Measurements from ENCODE around the gene MLF1. TPM values are rescaled to one million over a fixed set of nuclear protein-coding genes. Genes with fewer than 3 reads are reported as not detected.

MLF1 gene
- polyA plus RNA-seq, 1 of the 3 experiments (the other 2 are of a cell fraction) = 8.2 TPM

DNA sequence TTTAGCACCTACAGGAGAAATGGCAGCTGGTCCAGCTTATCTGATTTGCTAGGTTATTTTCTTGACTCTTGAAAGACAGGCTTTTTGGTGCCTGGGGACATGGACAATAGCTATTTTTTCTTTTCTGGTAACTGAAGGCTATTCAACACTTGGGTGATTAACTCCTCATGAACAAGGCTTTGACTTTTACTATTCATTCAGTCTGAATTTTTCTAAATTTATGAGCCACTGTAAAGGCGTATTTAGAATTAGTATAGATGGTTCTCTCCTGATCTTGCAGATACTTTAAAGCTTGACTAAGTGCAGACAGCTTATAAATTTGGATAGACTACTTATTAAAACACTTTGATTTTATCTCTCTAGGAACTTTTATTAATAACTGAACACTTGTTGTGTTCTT is 54.9 kb downstream of the MLF1 start:
- no peak overlapping the region for H3K9ac ChIP-seq
- DNase-seq = no peak
- TF ChIP-seq FOXJ3 (CRISPR knock-in tag; IDR thresholded peaks at IDR 0.05) (no peak), RAD21 (IDR thresholded peaks at IDR 0.05; ENCODE audit: low read length) (no peak)
- H4K20me1 ChIP-seq (ENCODE audit: insufficient read depth) = no peaks in the 10 kb centered on the region
- no peaks in the 10 kb centered on the region for H3K36me3 ChIP-seq (replicated peaks in 1 of 2; ENCODE audit: control insufficient read depth in 1 of 2, insufficient read depth in 2 of 2, low read length in 1 of 2)
- ChIA-PET POLR2A (no interaction called here), CTCF (no interaction called here)
- H3K79me2 ChIP-seq (ENCODE audit: insufficient read depth) = no peaks in the 10 kb centered on the region
- no peaks in the 10 kb centered on the region for H3F3A ChIP-seq (replicated peaks; ENCODE audit: insufficient read depth)
- H3K9me3 ChIP-seq = no peaks in the 10 kb centered on the region
- no peak overlapping the region for H3K27ac ChIP-seq (ENCODE audit: low read depth in 2 of 2, low read length in 1 of 2)
- no peaks in the 10 kb centered on the region for H3K27me3 ChIP-seq (ENCODE audit: insufficient read depth)
- H3K4me1 ChIP-seq (ENCODE audit: control insufficient read depth in 1 of 2, insufficient read depth in 2 of 2, low read depth in 1 of 2, low read length in 1 of 2) = no peaks in the 10 kb centered on the region
- no peak overlapping the region for H3K4me2 ChIP-seq
- WGBS (ENCODE audit: low lambda C conversion rate) = 50% methylated on average over 1 of the region's 1 CpG
- H3K4me3 ChIP-seq (ENCODE audit: low read depth in 2 of 2, low read length in 1 of 2) = no peak overlapping the region
- H3K9me2 ChIP-seq = no peaks in the 10 kb centered on the region
- no peak overlapping the region for H2AFZ ChIP-seq (ENCODE audit: low read depth)

DNA sequence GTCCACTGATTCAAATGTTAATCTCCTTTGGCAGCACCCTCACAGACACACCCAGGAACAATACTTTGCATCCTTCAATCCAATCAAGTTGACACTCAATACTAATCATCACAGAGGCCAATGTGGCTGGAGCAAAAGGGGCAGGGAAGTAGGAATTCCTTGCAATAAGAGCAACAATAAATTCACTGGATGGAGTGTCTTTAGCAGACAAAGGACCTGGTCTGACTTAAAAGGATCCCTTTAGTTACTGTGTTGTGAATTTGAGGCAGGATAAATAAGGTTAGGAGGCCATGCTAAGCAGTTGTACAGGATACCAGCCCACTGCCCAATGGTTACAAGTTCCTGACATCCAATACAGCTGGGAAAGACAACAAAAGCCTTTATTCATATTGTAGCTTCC is 61.0 kb downstream of the MLF1 start:
- CTCF ChIA-PET = no interaction called here
- Histone ChIP-seq H4K20me1 (ENCODE audit: insufficient read depth) (no peaks in the 10 kb centered on the region), H3K4me3 (ENCODE audit: low read depth in 2 of 2, low read length in 1 of 2) (no peak overlapping the region), H2AFZ (ENCODE audit: low read depth) (no peak overlapping the region), H3K9me2 (no peaks in the 10 kb centered on the region), H3K27me3 (ENCODE audit: insufficient read depth) (no peaks in the 10 kb centered on the region), H3K4me1 (ENCODE audit: control insufficient read depth in 1 of 2, insufficient read depth in 2 of 2, low read depth in 1 of 2, low read length in 1 of 2) (no peaks in the 10 kb centered on the region), H3K36me3 (replicated peaks in 1 of 2; ENCODE audit: control insufficient read depth in 1 of 2, insufficient read depth in 2 of 2, low read length in 1 of 2) (no peaks in the 10 kb centered on the region), H3K27ac (ENCODE audit: low read depth in 2 of 2, low read length in 1 of 2) (no peak overlapping the region), H3K79me2 (ENCODE audit: insufficient read depth) (no peaks in the 10 kb centered on the region), H3K9ac (no peak overlapping the region), H3K9me3 (no peaks in the 10 kb centered on the region), H3K4me2 (no peak overlapping the region), H3F3A (replicated peaks; ENCODE audit: insufficient read depth) (no peaks in the 10 kb centered on the region)
- TF ChIP-seq FOSL2 (IDR thresholded peaks at IDR 0.05; ENCODE audit: borderline replicate concordance, low read depth) = no peak
- no peak for TF ChIP-seq FOXM1 (IDR thresholded peaks at IDR 0.05; ENCODE audit: low read depth)
- TF ChIP-seq RCOR1 (IDR thresholded peaks at IDR 0.05; ENCODE audit: low read length) = no peak
- no peak for DNase-seq
- POLR2A ChIA-PET = no interaction called here

DNA sequence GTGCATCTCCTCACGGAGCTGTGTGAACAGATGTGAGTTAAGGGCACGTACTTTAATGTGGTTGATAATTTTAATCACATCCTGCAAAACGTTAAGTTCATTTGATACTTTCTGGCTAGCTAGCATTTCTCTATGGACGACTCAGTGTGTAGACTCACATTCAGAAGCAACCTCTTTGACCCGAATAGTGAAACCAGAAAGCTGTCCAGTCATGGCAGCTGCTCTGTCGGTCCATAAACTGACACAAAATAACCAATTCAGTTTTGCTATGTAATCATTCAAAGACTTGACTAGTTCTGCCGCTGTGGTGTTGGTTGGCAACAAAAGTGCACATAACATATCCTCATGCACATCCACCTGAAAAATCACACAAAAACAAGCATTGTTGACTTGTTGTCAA is 69.7 kb downstream of the MLF1 start:
- H3K36me3 ChIP-seq (replicated peaks in 1 of 2; ENCODE audit: control insufficient read depth in 1 of 2, insufficient read depth in 2 of 2, low read length in 1 of 2) = peaks cover 0 to 2% of the 10 kb centered on the region in 2 experiments
- POLR2A ChIA-PET = no interaction called here
- 72% methylated on average over 7 of the region's 7 CpGs for WGBS (ENCODE audit: low lambda C conversion rate)
- H3K27me3 ChIP-seq (ENCODE audit: insufficient read depth) = no peaks in the 10 kb centered on the region
- CTCF ChIA-PET = no interaction called here
- H3K27ac ChIP-seq (ENCODE audit: low read depth in 2 of 2, low read length in 1 of 2) = no peak overlapping the region
- no peak overlapping the region for H3K9ac ChIP-seq
- no peaks in the 10 kb centered on the region for H3K9me2 ChIP-seq
- no peaks in the 10 kb centered on the region for H3F3A ChIP-seq (replicated peaks; ENCODE audit: insufficient read depth)
- H3K4me1 ChIP-seq (ENCODE audit: control insufficient read depth in 1 of 2, insufficient read depth in 2 of 2, low read depth in 1 of 2, low read length in 1 of 2) = peaks cover 2 to 5% of the 10 kb centered on the region in 2 experiments; a peak in 2 of 4 replicates
- H2AFZ ChIP-seq (ENCODE audit: low read depth) = no peak overlapping the region
- H3K9me3 ChIP-seq = no peaks in the 10 kb centered on the region
- TF ChIP-seq RXRA (IDR thresholded peaks at IDR 0.05; ENCODE audit: borderline replicate concordance, low read depth) = no peak
- no peak for TF ChIP-seq RFX5 (IDR thresholded peaks at IDR 0.05; ENCODE audit: low read length)
- no peak for TF ChIP-seq RCOR1 (IDR thresholded peaks at IDR 0.05; ENCODE audit: low read length)
- TF ChIP-seq JUND (IDR thresholded peaks at IDR 0.05) = no peak
- TF ChIP-seq, protein P1, sequence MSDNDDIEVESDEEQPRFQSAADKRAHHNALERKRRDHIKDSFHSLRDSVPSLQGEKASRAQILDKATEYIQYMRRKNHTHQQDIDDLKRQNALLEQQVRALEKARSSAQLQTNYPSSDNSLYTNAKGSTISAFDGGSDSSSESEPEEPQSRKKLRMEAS (IDR thresholded peaks at IDR 0.05; ENCODE audit: low read depth) = no peak
- TF ChIP-seq FOXJ3 (CRISPR knock-in tag; IDR thresholded peaks at IDR 0.05) = no peak
- TF ChIP-seq, protein P2, sequence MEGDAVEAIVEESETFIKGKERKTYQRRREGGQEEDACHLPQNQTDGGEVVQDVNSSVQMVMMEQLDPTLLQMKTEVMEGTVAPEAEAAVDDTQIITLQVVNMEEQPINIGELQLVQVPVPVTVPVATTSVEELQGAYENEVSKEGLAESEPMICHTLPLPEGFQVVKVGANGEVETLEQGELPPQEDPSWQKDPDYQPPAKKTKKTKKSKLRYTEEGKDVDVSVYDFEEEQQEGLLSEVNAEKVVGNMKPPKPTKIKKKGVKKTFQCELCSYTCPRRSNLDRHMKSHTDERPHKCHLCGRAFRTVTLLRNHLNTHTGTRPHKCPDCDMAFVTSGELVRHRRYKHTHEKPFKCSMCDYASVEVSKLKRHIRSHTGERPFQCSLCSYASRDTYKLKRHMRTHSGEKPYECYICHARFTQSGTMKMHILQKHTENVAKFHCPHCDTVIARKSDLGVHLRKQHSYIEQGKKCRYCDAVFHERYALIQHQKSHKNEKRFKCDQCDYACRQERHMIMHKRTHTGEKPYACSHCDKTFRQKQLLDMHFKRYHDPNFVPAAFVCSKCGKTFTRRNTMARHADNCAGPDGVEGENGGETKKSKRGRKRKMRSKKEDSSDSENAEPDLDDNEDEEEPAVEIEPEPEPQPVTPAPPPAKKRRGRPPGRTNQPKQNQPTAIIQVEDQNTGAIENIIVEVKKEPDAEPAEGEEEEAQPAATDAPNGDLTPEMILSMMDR (IDR thresholded peaks at IDR 0.05) = no peak
- TF ChIP-seq GATA2 (CRISPR knock-in tag; IDR thresholded peaks at IDR 0.05) = no peak
- TF ChIP-seq YY1 (IDR thresholded peaks at IDR 0.05; ENCODE audit: low read depth) = no peak
- TF ChIP-seq POLR2AphosphoS5 (IDR thresholded peaks at IDR 0.05; ENCODE audit: low read depth, low read length) = no peak
- TF ChIP-seq SMC3 (IDR thresholded peaks at IDR 0.05; ENCODE audit: low read depth, low read length) = no peak
- DNase-seq = no peak
- H3K4me2 ChIP-seq = no peak overlapping the region
- peaks cover 13% of the 10 kb centered on the region for H3K79me2 ChIP-seq (ENCODE audit: insufficient read depth)
- no peak overlapping the region for H3K4me3 ChIP-seq (ENCODE audit: low read depth in 2 of 2, low read length in 1 of 2)
- H4K20me1 ChIP-seq (ENCODE audit: insufficient read depth) = no peaks in the 10 kb centered on the region

All from SK-N-SH (cell line).